ENCODE data around the gene ZNF414. TPM values are rescaled to one million over a fixed set of nuclear protein-coding genes. Genes with fewer than 3 reads are reported as not detected.

The ZNF414 gene
- total and polyA plus RNA-seq, 9 of the 15 experiments (the other 6 are each of a cell fraction or from before 2014, with no cell fraction given): 0.03 to 27.2 (median 2.2) TPM; not detected in 2

DNA sequence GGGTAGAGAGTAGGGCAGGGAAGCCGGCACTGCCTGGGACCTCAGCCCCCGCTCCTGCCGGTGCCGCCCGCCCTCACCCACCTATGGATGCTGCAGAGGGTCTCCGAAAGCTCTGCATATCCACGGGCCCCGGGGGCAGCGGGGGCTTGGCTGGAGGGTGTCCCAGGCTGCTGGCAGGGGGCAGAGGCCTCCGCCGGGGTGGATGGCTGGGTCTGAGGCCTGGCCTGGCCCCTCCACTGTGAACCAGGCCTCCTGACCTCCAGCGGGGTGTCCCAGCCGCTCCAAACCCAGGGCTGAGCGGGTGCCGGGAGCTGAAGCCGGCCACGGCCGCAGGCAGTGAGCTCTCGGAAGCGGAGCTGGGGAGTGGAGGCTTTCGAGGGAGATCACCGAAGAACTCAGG is 15.7 kb downstream of the ZNF414 start (continued):
- TF ChIP-seq, protein P1, sequence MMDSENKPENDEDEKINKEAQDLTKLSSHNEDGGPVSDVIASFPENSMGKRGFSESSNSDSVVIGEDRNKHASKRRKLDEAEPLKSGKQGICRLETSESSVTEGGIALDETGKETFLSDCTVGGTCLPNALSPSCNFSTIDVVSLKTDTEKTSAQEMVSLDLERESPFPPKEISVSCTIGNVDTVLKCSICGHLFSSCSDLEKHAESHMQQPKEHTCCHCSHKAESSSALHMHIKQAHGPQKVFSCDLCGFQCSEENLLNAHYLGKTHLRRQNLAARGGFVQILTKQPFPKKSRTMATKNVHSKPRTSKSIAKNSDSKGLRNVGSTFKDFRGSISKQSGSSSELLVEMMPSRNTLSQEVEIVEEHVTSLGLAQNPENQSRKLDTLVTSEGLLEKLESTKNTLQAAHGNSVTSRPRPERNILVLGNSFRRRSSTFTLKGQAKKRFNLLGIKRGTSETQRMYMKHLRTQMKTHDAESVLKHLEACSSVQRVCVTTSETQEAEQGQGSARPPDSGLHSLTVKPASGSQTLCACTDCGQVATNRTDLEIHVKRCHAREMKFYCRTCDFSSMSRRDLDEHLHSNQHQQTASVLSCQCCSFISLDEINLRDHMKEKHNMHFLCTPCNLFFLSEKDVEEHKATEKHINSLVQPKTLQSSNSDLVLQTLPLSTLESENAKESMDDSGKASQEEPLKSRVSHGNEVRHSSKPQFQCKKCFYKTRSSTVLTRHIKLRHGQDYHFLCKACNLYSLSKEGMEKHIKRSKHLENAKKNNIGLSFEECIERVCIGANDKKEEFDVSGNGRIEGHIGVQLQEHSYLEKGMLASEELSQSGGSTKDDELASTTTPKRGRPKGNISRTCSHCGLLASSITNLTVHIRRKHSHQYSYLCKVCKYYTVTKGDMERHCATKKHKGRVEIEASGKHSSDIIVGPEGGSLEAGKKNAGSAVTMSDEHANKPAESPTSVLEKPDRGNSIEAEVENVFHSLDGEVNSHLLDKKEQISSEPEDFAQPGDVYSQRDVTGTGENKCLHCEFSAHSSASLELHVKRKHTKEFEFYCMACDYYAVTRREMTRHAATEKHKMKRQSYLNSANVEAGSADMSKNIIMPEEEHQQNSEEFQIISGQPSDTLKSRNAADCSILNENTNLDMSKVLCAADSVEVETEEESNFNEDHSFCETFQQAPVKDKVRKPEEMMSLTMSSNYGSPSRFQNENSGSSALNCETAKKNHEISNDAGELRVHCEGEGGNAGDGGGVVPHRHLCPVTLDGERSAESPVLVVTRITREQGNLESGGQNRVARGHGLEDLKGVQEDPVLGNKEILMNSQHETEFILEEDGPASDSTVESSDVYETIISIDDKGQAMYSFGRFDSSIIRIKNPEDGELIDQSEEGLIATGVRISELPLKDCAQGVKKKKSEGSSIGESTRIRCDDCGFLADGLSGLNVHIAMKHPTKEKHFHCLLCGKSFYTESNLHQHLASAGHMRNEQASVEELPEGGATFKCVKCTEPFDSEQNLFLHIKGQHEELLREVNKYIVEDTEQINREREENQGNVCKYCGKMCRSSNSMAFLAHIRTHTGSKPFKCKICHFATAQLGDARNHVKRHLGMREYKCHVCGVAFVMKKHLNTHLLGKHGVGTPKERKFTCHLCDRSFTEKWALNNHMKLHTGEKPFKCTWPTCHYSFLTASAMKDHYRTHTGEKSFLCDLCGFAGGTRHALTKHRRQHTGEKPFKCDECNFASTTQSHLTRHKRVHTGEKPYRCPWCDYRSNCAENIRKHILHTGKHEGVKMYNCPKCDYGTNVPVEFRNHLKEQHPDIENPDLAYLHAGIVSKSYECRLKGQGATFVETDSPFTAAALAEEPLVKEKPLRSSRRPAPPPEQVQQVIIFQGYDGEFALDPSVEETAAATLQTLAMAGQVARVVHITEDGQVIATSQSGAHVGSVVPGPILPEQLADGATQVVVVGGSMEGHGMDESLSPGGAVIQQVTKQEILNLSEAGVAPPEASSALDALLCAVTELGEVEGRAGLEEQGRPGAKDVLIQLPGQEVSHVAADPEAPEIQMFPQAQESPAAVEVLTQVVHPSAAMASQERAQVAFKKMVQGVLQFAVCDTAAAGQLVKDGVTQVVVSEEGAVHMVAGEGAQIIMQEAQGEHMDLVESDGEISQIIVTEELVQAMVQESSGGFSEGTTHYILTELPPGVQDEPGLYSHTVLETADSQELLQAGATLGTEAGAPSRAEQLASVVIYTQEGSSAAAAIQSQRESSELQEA (IDR thresholded peaks at IDR 0.05; ENCODE audit: low read depth): no peak
- no peak for TF ChIP-seq MEIS2 (IDR thresholded peaks at IDR 0.05; ENCODE audit: partially characterized antibody)

DNA sequence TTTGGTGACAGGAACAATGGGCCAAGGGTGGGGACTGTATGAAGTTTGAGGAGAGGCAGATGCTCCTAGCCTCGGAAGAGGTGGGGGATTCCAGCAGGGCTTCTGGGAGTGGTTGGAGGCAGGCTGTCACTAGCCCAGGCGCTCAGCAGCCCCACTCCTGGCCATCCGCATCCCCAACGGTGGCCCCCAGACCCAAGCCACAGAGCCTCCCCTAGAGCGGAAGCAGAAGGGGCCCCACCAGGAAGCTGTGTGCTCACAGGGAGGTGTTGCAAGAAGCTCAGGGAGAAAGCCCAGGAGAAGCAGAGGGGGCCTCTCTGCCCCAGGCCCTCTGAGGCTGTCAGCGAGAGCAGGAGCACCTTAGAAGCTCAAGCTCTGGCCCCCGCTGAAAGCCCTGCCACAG is 19.8 kb downstream of the ZNF414 start:
- H3K9me1 ChIP-seq (ENCODE audit: control insufficient read depth, insufficient read depth, low read length): no peaks in the 10 kb centered on the region
- peaks cover 2 to 25% of the 10 kb centered on the region in 2 experiments; a peak in 4 of 5 replicates for H3K27me3 ChIP-seq (ENCODE audit: control insufficient read depth in 2 of 2, insufficient read depth in 2 of 2, low read length in 2 of 2)
- H3K4me3 ChIP-seq: no peak overlapping the region
- no peak for FAIRE-seq
- intact Hi-C loops (cut with micrococcal nuclease) (no loop called here), in situ Hi-C loops (cut with MboI) (no loop called here)
- no peak overlapping the region for H2AFZ ChIP-seq (ENCODE audit: low read depth, low read length)
- no peaks in the 10 kb centered on the region for H3K9me3 ChIP-seq (replicated peaks; ENCODE audit: control insufficient read depth, insufficient read depth, low read depth, low read length)
- H3K4me2 ChIP-seq (ENCODE audit: insufficient read depth, low read length): no peak overlapping the region
- ATAC-seq: no peak
- peaks cover 0 to 25% of the 10 kb centered on the region in 2 experiments; a peak in 2 of 5 replicates for H3K4me1 ChIP-seq (replicated peaks in 1 of 2; ENCODE audit: control insufficient read depth in 2 of 2, insufficient read depth in 2 of 2, low read length in 2 of 2)
- H3K36me3 ChIP-seq (ENCODE audit: control insufficient read depth, insufficient read depth, low read length): no peaks in the 10 kb centered on the region; the same call in 2 of the 3 replicates
- DNase-seq (ENCODE audit: extremely low read depth in 1 of 4, low spot score in 3 of 4): no peak
- H3K27ac ChIP-seq (ENCODE audit: extremely low read depth, low read depth, low read length): no peak overlapping the region
- ChIA-PET POLR2A (interaction anchor here (0.9 to 1.8 kb wide), 2 partner anchors 8 to 20 kb away, joined by 4 to 10 read pairs; partner anchors contain the start of gene ZNF414), CTCF (ENCODE audit: low intra/inter-chr PET ratio) (no interaction called here)
- BruUV-seq (replicated peaks): no TSS peak
- H3K79me2 ChIP-seq (ENCODE audit: control insufficient read depth, insufficient read depth, low read length): no peaks in the 10 kb centered on the region
- no peak overlapping the region for H3K9ac ChIP-seq (ENCODE audit: insufficient read depth in 1 of 2, low read depth in 2 of 2, low read length in 2 of 2)
- WGBS (ENCODE audit: insufficient coverage, low coverage, missing lambda C conversion rate): 7% methylated on average over 5 of the region's 7 CpGs
- H4K20me1 ChIP-seq (replicated peaks; ENCODE audit: control insufficient read depth, insufficient read depth, low read length): 0 out of 2 replicates have a peak, but pooled peaks cover 6% of the 10 kb centered on the region
- TF ChIP-seq EZH2 (IDR thresholded peaks at IDR 0.05; ENCODE audit: borderline replicate concordance, low read depth, low read length) (no peak), NFE2L1 (tag; IDR thresholded peaks at IDR 0.05; ENCODE audit: borderline replicate concordance, low read depth) (no peak), HOXB6 (CRISPR knock-in tag; IDR thresholded peaks at IDR 0.05; ENCODE audit: borderline replicate concordance) (no peak), KLF13 (tag; IDR thresholded peaks at IDR 0.05; ENCODE audit: borderline replicate concordance, low read depth) (no peak), TEAD4 (IDR thresholded peaks at IDR 0.05; ENCODE audit: low read length) (no peak), TEAD4 (CRISPR knock-in tag; IDR thresholded peaks at IDR 0.05; ENCODE audit: borderline replicate concordance) (no peak), POLR3G (IDR thresholded peaks at IDR 0.05; ENCODE audit: extremely low read depth, insufficient read length, insufficient replicate concordance) (no peak), ZNF146 (CRISPR knock-in tag; IDR thresholded peaks at IDR 0.05; ENCODE audit: unreplicated experiment) (no peak)

Data from K562 (cell line).